ENCODE data around the gene SULT1C4.

DNA sequence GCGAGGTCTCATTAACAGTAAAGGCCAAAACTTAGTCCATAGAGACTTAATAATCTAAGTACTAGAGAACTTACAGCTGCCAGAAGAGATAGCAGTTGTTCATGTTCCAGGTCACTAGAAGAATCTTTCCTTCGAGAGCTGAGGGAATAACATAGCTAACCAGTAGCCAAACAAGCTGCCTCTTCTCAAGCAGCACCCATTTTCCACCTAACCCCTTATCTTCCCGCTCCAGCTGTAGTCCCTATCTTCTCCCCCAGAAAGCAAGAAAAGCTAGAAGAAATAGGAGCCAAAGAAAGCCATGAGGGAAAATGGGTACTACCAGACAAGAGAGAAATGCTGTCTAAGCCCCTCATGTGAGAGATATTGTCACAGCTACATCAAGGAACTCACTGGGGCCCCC lies 24.0 kb downstream of the SULT1C4 start:
- no peak for TF ChIP-seq ZNF274 (IDR thresholded peaks at IDR 0.05; ENCODE audit: low read depth, low read length)
- TF ChIP-seq YY1 (IDR thresholded peaks at IDR 0.05; ENCODE audit: insufficient read depth, insufficient read length), result no peak
- no peak for TF ChIP-seq SUZ12 (IDR thresholded peaks at IDR 0.05; ENCODE audit: extremely low read depth, insufficient read depth, insufficient read length)
